CD4-positive, CD25-positive, alpha-beta regulatory T cell (primary cell): ENCODE data around the gene ZBTB25. TPM values are rescaled to one million over a fixed set of nuclear protein-coding genes. Genes with fewer than 3 reads are reported as not detected.

Experiments
- ATAC-seq, 2 donors: fragments of 150-1000 bp; cut with Tn5 transposase; one replicate each; pipeline ENCODE4 v1.10.0; 2021; ENCODE audit warnings: low read depth in 2 of 2, moderate number of reproducible peaks in 2 of 2, moderate library complexity in 1 of 2
- DNase-seq, 3 donors: peaks; one replicate each; pipeline versions ENCODE4 v3.0.0 to v3.0.0-alpha.2; 2012 to 2022; ENCODE audit warnings: mixed read lengths in 1 of 3
- H3K27ac ChIP-seq: one replicate; pipeline ENCODE4 v1.7.0; 2013; ENCODE audit warnings: mild to moderate bottlenecking, low read length; ENCODE audit not compliant: insufficient read depth, poor library complexity, severe bottlenecking
- H3K27me3 ChIP-seq: one replicate; pipeline ENCODE4 v1.7.0; 2013; ENCODE audit warnings: low read length; ENCODE audit not compliant: control insufficient read depth, insufficient read depth
- H3K36me3 ChIP-seq: one replicate; pipeline ENCODE4 v1.7.0; 2013; ENCODE audit warnings: mild to moderate bottlenecking, low read length, moderate library complexity; ENCODE audit not compliant: control insufficient read depth, insufficient read depth
- H3K4me1 ChIP-seq: 2 replicates; pipeline ENCODE4 v1.7.0; 2013; ENCODE audit warnings: mild to moderate bottlenecking, low read length; ENCODE audit not compliant: insufficient read depth, control insufficient read depth, poor library complexity, severe bottlenecking
- H3K4me3 ChIP-seq: one replicate; pipeline ENCODE4 v1.7.0; 2013; ENCODE audit warnings: low read depth, mild to moderate bottlenecking, low read length, moderate library complexity
- H3K9me3 ChIP-seq, 2 experiments: 1 replicate in 1 of 2; 2 replicates in 1 of 2; pipeline ENCODE4 v1.7.0; 2013; ENCODE audit warnings: low read length in 2 of 2, mild to moderate bottlenecking in 1 of 2, moderate library complexity in 1 of 2; ENCODE audit not compliant: control insufficient read depth in 2 of 2
- H3K27ac Mint-ChIP-seq, 3 donors: one replicate each; pipeline ENCODE4 v1.8.0; 2020 to 2022; ENCODE audit warnings: mild to moderate bottlenecking in 3 of 3, mixed read lengths in 3 of 3, moderate library complexity in 2 of 3
- H3K27me3 Mint-ChIP-seq: one replicate; pipeline ENCODE4 v1.8.0; 2022; ENCODE audit warnings: mild to moderate bottlenecking, mixed read lengths
- H3K36me3 Mint-ChIP-seq: one replicate; pipeline ENCODE4 v1.8.0; 2020; ENCODE audit warnings: mixed read lengths
- H3K4me1 Mint-ChIP-seq, 4 donors: one replicate each; pipeline ENCODE4 v1.8.0; 2020 to 2022; ENCODE audit warnings: mixed read lengths in 4 of 4, mild to moderate bottlenecking in 1 of 4
- H3K4me3 Mint-ChIP-seq, 4 donors: one replicate each; pipeline ENCODE4 v1.8.0; 2020 to 2022; ENCODE audit warnings: mild to moderate bottlenecking in 4 of 4, mixed read lengths in 4 of 4, moderate library complexity in 3 of 4
- H3K9me3 Mint-ChIP-seq, 7 donors: one replicate each; pipeline ENCODE4 v1.8.0; 2020 to 2022; ENCODE audit warnings: mixed read lengths in 7 of 7, mild to moderate bottlenecking in 3 of 7, moderate library complexity in 2 of 7
- polyA plus RNA-seq, 4 donors: library from polyadenylated mRNA; unstranded; fragments of 300-500 nt; fragmentation: Illumina TruSeq; gene quantifications; one replicate each; pipeline ENCODE4 v1.2.3, GENCODE V29; 2021
- total RNA-seq: library from RNA; stranded (reverse); gene quantifications from one replicate; pipeline ENCODE4 v1.2.3, GENCODE V29; 2022

Gene ZBTB25
- total and polyA plus RNA-seq, 5 donors from 2014 or later: 34.8 to 78.0 (median 39.1) TPM

DNA sequence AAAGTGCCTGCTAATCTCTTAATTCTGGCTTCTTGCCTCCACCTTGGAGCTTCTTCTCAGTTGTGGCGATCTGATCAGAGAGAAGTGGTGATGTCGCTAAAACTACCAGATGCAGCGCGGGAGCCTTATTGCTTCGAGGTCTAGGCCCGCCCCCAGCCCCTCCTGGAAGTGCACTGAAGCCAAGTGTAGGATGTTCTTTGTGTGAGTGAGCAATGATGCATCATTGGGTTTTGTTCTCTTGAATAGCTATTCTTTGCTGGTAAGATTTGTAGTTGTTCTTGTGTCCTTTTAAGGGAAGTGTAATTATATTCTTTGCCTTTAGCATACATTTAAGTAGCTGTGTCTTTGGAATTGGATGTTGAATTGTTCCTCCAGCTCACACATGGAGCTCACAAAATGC is 79.7 kb downstream of the ZBTB25 start:
- Histone ChIP-seq H3K9me3 (no peaks in the 10 kb centered on the region), H3K27me3 (no peaks in the 10 kb centered on the region), H3K4me1 (no peaks in the 10 kb centered on the region), H3K4me3 (no peak overlapping the region), H3K36me3 (peaks cover 52% of the 10 kb centered on the region), H3K27ac (no peak overlapping the region)
- DNase-seq (no peak), ATAC-seq (no peak)
- H3K9me3 Mint-ChIP-seq: no peaks in the 10 kb centered on the region
- no peaks in the 10 kb centered on the region for H3K27me3 Mint-ChIP-seq
- H3K27ac Mint-ChIP-seq: peak overlapping the region in 1 of 3 donors; percentile 36
- H3K36me3 Mint-ChIP-seq: peaks cover 47% of the 10 kb centered on the region
- H3K4me1 Mint-ChIP-seq: peaks cover 0 to 6% (median 0%) of the 10 kb centered on the region in 4 donors
- H3K4me3 Mint-ChIP-seq: no peak overlapping the region

DNA sequence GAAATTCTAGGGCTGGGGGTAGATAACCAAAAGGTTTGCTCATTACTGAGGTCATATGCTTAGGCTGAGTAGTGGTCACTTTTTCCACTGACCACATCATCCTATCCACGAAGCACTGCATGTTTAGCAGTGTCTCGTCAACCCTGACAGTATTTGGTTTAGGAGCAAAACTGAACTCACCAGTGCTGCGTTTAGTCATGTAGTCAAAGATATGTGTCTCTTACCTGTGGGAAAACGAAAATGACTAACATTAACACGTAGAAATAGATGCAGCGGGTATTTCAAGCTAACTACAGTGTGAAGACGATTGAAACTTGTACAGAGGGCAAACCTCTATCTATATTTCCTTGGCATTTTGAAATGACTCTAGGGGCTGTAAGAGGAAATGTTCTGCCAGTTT is 80.9 kb downstream of the ZBTB25 start:
- no peaks in the 10 kb centered on the region for H3K27me3 ChIP-seq
- no peaks in the 10 kb centered on the region for H3K4me1 ChIP-seq
- no peak overlapping the region for H3K4me3 ChIP-seq
- ATAC-seq (no peak), DNase-seq (no peak)
- no peak overlapping the region for H3K4me3 Mint-ChIP-seq
- peak overlapping the region in 2 of 3 donors; percentile 11 to 15 for H3K27ac Mint-ChIP-seq
- H3K9me3 ChIP-seq: no peaks in the 10 kb centered on the region
- peaks cover 55% of the 10 kb centered on the region for H3K36me3 ChIP-seq
- no peaks in the 10 kb centered on the region for H3K9me3 Mint-ChIP-seq
- H3K27ac ChIP-seq: no peak overlapping the region
- no peaks in the 10 kb centered on the region for H3K27me3 Mint-ChIP-seq
- peaks cover 47% of the 10 kb centered on the region for H3K36me3 Mint-ChIP-seq
- peaks cover 0 to 6% (median 0%) of the 10 kb centered on the region in 4 donors for H3K4me1 Mint-ChIP-seq

DNA sequence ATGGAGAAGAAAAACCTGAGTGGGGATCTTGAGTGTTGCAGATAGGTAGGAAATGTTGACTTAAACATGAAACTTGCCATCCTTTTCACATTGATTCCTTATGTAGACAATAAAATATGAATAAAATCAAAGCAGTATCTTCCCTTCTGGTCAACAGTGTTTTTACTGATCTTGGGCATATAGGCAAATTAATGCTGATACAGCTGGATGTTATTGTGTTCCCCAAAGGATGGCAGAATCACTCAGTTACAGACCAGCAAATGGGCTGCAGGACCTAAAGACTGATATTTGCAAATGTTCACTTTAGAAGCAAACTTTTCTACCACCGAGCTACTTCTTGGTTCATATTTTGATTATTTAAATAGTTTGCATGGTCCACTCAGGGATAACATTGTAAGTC is 81.6 kb downstream of the ZBTB25 start:
- Mint-ChIP-seq H3K27me3 (no peaks in the 10 kb centered on the region), H3K27ac (no peak overlapping the region), H3K9me3 (no peaks in the 10 kb centered on the region), H3K36me3 (peaks cover 47% of the 10 kb centered on the region), H3K4me1 (peaks cover 0 to 6% (median 3%) of the 10 kb centered on the region in 4 donors), H3K4me3 (no peak overlapping the region)
- Histone ChIP-seq H3K36me3 (peaks cover 57% of the 10 kb centered on the region), H3K4me3 (no peak overlapping the region), H3K4me1 (no peaks in the 10 kb centered on the region), H3K27me3 (no peaks in the 10 kb centered on the region), H3K27ac (no peak overlapping the region), H3K9me3 (no peaks in the 10 kb centered on the region)
- no peak for ATAC-seq
- DNase-seq: no peak

DNA sequence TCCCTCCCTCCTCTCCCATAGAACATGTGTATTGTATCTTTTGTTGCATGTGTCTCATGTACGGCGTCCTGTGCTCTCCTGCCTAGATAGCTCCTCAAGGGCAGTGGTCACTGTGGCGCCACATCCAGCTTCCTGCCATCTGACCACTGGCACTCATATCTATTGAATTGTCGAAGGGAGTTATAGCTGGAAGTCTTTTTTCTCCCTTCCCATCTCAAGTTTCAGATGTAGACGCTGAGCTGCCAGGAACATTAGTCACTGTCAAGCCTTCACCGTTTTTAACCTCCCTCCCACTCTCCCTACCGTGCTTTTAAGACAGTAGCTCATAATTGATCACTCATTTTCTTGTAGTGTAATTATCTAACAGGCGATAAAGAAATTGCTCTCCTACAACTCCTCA is 82.5 kb downstream of the ZBTB25 start:
- Histone ChIP-seq H3K36me3 (peaks cover 55% of the 10 kb centered on the region), H3K27me3 (no peaks in the 10 kb centered on the region), H3K4me3 (no peak overlapping the region), H3K4me1 (no peaks in the 10 kb centered on the region), H3K9me3 (no peaks in the 10 kb centered on the region), H3K27ac (no peak overlapping the region)
- Mint-ChIP-seq H3K4me3 (no peak overlapping the region), H3K36me3 (peaks cover 47% of the 10 kb centered on the region), H3K9me3 (no peaks in the 10 kb centered on the region), H3K4me1 (peaks cover 0 to 6% (median 3%) of the 10 kb centered on the region in 4 donors), H3K27me3 (no peaks in the 10 kb centered on the region), H3K27ac (peak overlapping the region in 1 of 3 donors; percentile 33)
- ATAC-seq (no peak), DNase-seq (no peak)

DNA sequence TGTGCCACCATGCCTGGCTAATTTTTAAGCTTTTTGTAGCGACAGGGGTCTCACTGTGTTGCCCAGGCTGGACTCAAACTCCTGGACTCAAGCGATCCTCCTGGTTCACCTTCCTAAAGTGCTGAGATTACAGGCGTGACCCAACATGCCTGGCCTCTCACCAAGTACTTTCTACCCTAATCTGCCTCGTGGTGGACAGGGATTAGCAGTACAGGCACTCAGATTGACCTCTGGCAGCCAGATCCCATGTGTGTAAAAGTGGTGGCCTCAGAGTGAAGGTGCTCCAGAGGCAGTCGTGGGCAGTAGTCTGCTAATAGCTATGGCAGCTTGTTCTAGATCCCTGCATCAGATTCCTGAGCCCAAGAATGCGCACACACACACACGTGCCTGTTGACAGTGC is 84.6 kb downstream of the ZBTB25 start:
- no peak overlapping the region for H3K27ac ChIP-seq
- ATAC-seq: no peak
- H3K27me3 ChIP-seq: no peaks in the 10 kb centered on the region
- H3K27me3 Mint-ChIP-seq: no peaks in the 10 kb centered on the region
- H3K4me1 Mint-ChIP-seq: peaks cover 0 to 6% (median 3%) of the 10 kb centered on the region in 4 donors
- H3K9me3 ChIP-seq: no peaks in the 10 kb centered on the region
- H3K27ac Mint-ChIP-seq: peak overlapping the region in 2 of 3 donors; percentile 14 to 26
- H3K4me3 Mint-ChIP-seq: no peak overlapping the region
- no peak for DNase-seq
- peaks cover 52% of the 10 kb centered on the region for H3K36me3 ChIP-seq
- no peak overlapping the region for H3K4me3 ChIP-seq
- peaks cover 47% of the 10 kb centered on the region for H3K36me3 Mint-ChIP-seq
- H3K4me1 ChIP-seq: no peaks in the 10 kb centered on the region
- H3K9me3 Mint-ChIP-seq: no peaks in the 10 kb centered on the region

DNA sequence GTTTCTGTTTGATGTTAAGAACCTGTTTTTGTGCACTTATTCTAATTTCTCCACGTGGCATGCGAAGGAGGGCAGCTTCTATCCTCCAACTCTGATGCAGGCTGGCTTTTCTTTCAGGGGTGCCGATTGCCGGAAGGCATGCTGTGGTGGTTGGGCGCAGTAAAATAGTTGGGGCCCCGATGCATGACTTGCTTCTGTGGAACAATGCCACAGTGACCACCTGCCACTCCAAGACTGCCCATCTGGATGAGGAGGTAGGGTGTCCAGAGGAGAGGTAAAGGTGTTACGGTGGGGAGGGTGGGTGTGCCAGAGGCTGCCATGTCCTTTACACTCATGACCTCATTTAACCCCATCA is 85.9 kb downstream of the ZBTB25 start:
- DNase-seq: no peak
- no peak for ATAC-seq
- Mint-ChIP-seq H3K27me3 (no peaks in the 10 kb centered on the region), H3K27ac (no peak overlapping the region), H3K36me3 (peaks cover 49% of the 10 kb centered on the region), H3K4me1 (peaks cover 0 to 5% (median 2%) of the 10 kb centered on the region in 4 donors), H3K4me3 (no peak overlapping the region), H3K9me3 (no peaks in the 10 kb centered on the region)
- no peaks in the 10 kb centered on the region for H3K9me3 ChIP-seq
- no peaks in the 10 kb centered on the region for H3K27me3 ChIP-seq
- no peak overlapping the region for H3K4me3 ChIP-seq
- no peak overlapping the region for H3K27ac ChIP-seq
- H3K4me1 ChIP-seq: no peaks in the 10 kb centered on the region
- peaks cover 55% of the 10 kb centered on the region for H3K36me3 ChIP-seq

DNA sequence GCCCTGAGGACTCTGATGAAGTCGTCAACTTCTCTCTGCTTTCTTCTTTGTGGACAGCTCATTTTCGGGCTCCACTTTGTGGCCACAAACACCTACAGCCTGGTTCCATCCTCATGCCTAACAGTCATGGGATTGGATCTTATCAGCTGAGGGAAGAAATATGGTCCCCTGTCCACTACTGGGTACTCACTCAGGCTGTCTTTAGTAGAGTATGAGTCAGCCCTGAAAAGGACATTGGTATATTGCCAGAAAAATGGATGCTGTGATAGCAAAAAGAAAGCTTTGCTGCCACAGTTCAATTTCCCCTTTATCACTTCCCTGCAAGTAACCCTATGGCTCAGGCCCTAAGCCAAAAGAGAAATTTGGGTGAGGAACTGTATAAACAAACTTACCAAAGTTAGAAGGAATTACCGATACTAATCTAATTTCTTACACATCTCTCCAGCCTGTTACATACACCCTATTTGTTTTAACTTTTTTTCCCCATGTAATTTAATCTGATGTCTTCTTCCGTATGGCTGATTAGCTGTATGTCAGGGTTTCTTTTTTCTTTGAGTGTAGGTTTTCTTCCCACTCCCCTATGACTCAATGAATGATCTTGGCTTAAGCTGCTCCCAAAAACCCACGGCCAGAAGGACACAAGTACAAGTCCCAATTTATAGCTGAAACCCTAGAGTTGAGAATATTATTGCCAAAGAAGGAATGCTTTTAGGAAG is 86.4 kb downstream of the ZBTB25 start:
- ATAC-seq: no peak
- Histone ChIP-seq H3K27me3 (no peaks in the 10 kb centered on the region), H3K27ac (no peak overlapping the region), H3K4me1 (no peaks in the 10 kb centered on the region), H3K9me3 (no peaks in the 10 kb centered on the region), H3K4me3 (no peak overlapping the region), H3K36me3 (peaks cover 57% of the 10 kb centered on the region)
- peaks cover 51% of the 10 kb centered on the region for H3K36me3 Mint-ChIP-seq
- H3K27ac Mint-ChIP-seq: no peak overlapping the region
- H3K9me3 Mint-ChIP-seq: no peaks in the 10 kb centered on the region
- no peak for DNase-seq
- H3K4me1 Mint-ChIP-seq: peaks cover 0 to 5% (median 0%) of the 10 kb centered on the region in 4 donors
- H3K27me3 Mint-ChIP-seq: no peaks in the 10 kb centered on the region
- H3K4me3 Mint-ChIP-seq: peak overlapping the region in 1 of 4 donors; percentile 22

DNA sequence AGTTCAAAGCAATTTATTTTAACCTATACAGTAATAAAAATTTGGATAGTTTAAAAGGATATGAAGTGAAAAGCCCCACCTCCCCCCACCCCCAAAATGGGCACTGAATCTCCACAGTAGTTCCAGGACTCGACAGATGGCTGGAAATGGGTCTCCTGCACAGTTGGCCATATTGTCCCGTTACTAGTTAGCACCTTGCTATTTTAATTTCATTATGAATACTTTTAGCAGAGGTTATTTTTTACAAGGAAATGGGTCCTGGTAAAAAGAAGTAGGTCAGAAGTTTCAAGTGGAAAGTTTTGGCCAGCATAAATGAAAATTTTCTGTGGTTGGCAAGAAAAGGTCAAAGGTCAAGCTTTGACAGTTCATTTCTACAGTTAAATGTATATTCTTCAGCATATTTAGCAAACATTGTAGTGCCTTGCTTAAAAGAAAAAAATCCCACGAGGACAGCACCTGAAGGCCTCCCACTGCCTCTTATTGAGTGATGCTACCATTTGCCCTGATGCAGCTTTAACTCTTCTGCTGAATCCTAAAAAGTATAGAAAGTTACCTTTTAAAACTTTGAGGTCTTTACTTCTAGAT is 87.2 kb downstream of the ZBTB25 start:
- H3K27ac ChIP-seq: no peak overlapping the region
- H3K4me3 Mint-ChIP-seq: no peak overlapping the region
- H3K9me3 Mint-ChIP-seq: no peaks in the 10 kb centered on the region
- no peak for ATAC-seq
- no peaks in the 10 kb centered on the region for H3K9me3 ChIP-seq
- peaks cover 56% of the 10 kb centered on the region for H3K36me3 ChIP-seq
- H3K27me3 ChIP-seq: no peaks in the 10 kb centered on the region
- H3K27me3 Mint-ChIP-seq: no peaks in the 10 kb centered on the region
- H3K4me1 Mint-ChIP-seq: peaks cover 0 to 5% (median 0%) of the 10 kb centered on the region in 4 donors
- H3K4me3 ChIP-seq: no peak overlapping the region
- H3K4me1 ChIP-seq: no peaks in the 10 kb centered on the region
- peak overlapping the region in 1 of 3 donors; percentile 49 for H3K27ac Mint-ChIP-seq
- peaks cover 58% of the 10 kb centered on the region for H3K36me3 Mint-ChIP-seq
- no peak for DNase-seq
